Mesenteric fat pad (tissue), 1 donor: ENCODE measurements around the gene TDRD12. TPM values are rescaled to one million over a fixed set of nuclear protein-coding genes. Genes with fewer than 3 reads are reported as not detected.
"Not testable (repeated sequence)": the region's sequence is repeated elsewhere in the genome, so short reads cannot be mapped to it uniquely, and the experiment has no call there.

Experiments used
- DNase-seq: peaks from one replicate; pipeline ENCODE4 v3.0.0-alpha.2; 2020; ENCODE audit warnings: low spot score
- total RNA-seq: library from RNA; stranded (reverse); fragmentation: NEBNext Ultra II Directional; extraction: Animal tissue kit (Norgen Biotek cat#: 25700); gene quantifications from one replicate; pipeline ENCODE4 v1.2.1, GENCODE V29; 2021
- donor health status: DM: yes; HTN: yes; CAD: no.

The TDRD12 gene
- total RNA-seq, 1 donor from 2014 or later = not detected

DNA sequence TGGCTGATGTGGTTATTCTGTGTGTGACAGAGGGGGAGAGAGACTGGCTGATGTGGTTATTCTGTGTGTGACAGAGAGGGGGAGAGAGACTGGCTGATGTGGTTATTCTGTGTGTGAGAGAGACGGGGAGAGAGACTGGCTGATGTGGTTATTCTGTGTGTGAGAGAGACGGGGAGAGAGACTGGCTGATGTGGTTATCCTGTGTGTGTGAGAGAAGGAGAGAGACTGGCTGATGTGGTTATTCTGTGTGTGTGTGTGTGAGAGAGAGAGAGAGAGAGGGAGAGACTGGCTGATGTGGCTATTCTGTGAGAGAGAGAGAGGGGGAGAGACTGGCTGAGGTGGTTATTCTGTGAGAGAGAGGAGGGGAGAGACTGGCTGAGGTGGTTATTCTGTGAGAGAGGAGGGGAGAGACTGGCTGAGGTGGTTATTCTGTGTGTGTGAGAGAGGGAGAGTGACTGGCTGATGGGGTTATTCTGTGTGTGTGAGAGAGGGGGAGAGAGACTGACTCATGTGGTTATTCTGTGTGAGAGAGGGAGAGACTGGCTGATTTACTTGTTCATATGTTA, 27.1 kb downstream of the TDRD12 start:
- not testable (repeated sequence) for DNase-seq

DNA sequence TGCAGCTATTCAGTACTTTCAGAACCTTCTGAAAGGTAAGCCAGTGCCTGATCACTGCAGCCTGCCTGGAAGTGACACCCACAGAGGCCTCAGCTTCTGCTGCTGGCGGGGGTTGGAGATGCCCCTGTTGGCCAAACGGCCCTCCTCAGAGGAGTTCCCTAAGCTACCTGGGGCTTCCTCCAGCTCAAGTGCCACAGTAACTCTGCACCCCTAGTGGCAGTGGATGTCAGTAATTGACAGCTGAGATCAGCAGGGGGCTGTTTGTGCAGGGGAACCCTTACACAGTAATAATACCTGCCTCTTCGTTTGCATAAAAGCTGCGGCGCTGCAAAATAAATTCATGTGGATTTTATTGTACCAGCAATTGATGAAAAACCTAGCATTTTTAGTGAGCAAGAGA, 28.9 kb downstream of the TDRD12 start:
- DNase-seq = no peak

DNA sequence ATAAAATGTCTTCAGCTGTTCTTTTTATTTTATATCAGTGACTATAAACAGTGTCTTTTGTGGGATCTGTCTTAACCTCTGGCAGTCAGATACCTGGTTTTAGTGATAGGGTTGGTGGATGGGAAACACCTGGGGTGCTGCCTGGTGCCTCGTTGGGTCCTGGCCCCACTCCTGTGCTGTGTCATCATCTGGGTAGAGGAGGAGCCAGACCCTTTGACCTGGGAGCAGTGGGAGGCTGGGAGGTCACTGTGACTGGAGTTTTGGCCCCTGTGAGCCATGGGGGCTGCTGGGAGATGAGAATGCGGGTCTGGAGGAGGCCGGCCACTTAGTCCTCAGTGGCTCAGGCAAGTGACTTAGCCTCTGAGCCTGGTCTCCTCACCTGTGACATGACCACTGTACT, 29.4 kb downstream of the TDRD12 start:
- no peak for DNase-seq

DNA sequence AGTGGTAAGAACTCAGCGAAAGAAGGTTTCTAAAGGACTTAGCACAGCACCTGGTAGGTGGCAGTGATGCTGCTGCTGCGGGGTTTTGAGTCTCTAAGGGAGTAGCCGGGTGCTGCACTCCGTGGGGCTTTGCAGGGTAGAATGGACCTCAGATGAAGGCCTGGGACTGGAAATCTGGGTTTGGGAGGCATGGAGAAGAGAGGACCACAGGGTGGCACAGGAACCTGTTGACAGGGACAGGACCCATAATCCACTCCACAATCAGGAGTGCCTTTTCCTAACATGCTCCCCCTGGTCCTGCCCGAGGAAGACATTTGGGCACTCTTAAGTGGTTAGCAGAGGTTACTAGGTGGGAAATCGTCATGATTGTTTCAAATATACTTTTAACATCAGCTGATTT, 29.8 kb downstream of the TDRD12 start:
- DNase-seq = no peak

DNA sequence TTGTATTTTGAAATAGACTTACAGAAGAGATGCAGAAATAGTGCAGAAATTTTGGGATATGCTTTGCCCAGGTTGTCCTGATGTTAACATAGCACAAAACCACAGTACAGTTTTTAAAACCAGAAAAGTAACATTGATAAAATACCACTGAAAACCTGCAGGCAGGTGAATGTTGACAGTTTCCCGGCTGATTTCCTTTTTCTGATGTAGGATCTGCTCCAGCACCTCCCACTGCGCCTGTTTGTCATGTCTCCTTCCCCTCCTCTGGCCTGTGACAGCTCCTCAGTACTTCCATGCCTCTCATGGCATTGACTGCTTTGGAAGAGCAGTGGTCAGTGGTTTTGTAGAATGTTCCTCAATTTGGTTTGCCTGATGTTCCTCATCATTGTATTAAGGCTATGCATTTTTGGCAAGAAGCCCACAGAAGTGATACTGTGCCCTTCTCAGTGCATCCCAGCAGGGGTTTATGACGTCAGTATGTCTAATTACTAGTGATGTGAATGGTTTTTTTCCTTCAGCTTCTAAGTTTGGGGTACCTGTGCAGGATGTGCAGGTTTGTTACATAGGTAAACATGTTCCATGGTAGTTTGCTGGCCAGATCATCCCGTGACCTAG, 31.0 kb downstream of the TDRD12 start:
- DNase-seq = no peak

DNA sequence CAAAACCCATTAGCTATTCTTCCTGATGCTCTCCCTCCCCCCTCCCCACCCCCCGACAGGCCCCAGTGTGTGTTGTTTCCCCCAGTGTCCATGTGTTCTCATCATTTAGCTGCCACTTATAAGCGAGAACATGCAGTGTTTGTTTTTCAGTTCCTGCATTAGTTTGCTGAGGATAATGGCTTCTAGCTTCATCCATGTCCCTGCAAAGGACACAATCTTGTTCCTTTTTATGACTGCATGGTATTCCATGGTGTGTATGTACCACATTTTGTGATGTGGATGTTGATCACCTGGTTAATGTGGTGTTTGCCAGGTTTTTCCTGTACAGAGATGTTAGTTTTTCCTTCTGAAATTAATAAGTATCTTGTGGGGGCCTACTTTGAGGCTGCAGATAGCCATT, 31.5 kb downstream of the TDRD12 start:
- DNase-seq = no peak

DNA sequence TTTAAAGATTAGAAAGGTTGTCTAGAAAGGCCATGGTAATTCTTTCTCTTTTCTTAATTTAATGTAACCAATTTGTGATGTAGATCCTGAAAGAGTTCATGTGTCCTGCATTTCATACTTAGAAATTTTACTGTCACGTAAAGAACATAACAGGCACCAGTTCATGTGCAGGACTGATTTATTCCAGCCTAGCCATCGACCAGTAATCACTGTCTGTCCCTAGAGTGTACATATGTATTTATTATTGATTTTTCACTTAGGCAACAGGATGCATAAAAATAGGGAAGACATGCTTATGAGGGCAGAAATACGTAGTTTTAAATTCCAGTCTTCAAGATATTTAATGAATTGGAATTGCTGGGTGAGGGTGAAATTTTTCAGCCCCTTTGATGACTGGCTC, 37.6 kb downstream of the TDRD12 start:
- DNase-seq = no peak

DNA sequence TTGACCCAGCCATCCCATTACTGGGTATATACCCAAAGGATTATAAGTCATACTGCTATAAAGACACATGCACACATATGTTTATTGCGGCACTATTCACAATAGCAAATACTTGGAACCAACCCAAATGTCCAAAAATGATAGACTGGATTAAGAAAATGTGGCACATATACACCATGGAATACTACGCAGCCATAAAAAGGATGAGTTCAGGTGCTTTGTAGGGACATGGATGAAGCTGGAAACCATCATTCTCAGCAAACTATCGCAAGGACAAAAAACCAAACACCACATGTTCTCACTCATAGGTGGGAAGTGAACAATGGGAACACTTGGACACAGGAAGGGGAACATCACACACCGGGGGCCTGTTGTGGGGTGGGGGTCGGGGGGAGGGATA, 45.8 kb downstream of the TDRD12 start:
- not testable (repeated sequence) for DNase-seq

DNA sequence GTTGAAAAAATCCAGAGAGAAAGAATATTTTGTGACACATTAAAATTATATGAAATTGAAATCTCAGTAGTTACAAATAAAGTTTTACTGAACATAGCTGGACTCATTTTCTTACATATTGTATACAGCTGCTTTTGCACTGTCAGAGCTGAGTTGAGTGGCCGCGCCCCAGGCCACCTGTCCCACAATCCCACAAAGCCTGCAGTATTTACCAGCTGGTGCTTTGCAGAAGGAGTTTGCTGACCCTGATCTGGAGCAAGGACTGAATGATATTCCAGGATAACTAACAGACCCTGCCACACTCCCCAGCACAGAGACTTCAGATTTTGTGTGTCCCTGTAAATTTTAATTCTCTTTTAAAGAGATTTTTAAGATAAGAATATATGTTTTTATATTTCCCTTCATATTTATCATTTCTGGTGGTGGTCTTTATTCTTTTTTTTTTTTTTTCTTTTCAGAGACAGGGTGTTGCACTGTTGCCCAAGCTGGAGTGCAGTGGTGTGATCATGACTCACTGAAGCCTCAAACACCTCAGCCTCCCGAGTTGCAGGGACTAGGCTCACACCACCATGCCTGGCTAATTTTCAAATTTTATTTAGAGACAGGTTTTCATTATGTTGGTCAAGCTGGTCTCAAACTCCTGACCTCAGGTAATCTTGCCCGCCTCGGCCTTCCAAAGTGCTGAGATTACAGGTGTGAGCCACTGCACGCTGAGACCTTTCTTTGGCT, 48.5 kb downstream of the TDRD12 start:
- DNase-seq = no peak

DNA sequence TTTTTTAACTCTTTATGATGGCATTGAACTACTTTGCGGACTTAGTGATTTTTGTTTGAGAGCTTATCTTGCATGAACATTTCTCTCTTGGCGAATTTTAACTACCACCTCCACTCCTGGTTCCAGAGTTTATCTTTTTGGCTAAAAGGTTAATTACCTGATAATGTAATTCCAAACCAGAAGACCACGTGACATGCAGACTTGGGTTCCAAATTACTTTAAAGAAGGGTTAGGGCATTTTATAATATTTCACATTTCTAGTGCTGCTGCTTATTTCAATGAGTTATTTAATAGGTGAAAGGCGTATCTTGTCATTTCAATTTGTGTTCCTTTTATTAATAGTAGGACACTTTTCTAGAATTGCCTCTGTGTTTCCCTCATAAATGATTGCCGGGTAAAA, 52.0 kb downstream of the TDRD12 start:
- DNase-seq = no peak

DNA sequence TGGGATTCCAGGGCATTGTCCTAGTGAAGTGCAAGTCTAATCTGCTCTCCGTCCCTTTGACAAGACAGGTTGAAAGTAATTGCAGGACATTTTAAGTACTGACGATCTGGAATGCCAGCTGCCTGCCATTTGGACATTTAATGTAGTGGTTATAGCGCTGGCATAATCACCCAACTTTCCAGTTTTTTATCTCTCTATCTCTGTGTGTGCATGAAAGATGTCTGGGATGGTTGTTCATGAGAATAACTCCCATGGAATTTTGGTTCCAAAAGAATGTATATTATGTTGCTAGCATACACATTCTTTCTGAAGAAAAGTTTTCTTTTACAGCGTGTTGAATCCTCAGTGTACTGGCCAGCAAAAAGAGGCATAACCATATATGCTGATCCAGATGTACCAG, 53.6 kb downstream of the TDRD12 start:
- DNase-seq = no peak

DNA sequence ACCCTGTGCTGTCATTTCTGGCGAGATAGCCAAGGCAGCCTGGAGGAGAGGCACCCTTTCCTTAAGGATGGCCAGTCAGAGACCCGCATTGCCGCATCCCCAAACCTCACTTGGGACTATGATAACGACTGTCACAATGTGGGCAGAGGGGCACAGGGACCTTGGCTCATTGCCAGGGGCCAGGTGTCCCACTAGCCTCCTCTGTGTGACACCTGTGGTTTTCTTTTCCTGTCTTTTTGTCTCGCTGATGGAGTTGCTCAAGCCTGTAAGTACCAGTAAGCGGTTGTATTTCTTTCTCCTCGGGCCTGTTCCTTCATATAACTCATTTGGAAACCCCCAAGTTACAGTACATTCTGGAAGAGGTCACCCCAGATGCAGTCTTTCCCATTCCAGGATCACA, 59.5 kb downstream of the TDRD12 start:
- DNase-seq = no peak

DNA sequence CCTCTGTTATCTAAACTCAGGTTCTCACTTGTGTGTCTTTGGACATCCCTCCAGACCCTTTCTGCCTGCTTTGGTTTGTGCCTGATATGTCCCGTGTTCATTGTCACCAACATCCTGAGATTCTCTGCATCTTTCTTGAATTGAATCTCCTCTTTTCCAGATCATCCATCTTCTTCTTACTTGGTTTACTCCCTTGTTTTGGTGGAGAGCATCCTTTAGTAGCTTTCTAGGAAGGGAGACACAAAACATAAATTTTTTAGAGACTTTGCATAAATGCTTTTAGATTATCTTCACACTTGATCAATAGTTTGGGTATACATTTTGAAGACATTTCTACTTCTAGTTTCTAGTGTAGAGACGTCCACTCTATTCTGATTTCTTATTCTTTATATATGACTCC, 61.7 kb downstream of the TDRD12 start:
- no peak for DNase-seq

DNA sequence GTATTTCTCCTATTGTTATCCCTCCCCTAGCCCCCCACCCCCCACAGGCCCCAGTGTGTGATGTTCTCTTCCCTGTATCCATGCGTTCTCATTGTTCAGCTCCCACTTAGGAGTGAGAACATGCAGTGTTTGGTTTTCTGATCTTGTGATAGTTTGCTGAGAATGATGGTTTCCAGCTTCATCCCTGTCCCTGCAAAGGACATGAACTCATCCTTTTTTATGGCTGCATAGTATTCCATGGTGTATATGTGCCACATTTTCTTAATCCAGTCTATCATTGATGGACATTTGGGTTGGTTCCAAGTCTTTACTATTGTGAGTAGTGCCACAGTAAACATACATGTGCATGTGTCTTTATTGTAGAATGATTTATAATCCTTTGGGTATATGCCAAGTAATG, 62.5 kb downstream of the TDRD12 start:
- not testable (repeated sequence) for DNase-seq

DNA sequence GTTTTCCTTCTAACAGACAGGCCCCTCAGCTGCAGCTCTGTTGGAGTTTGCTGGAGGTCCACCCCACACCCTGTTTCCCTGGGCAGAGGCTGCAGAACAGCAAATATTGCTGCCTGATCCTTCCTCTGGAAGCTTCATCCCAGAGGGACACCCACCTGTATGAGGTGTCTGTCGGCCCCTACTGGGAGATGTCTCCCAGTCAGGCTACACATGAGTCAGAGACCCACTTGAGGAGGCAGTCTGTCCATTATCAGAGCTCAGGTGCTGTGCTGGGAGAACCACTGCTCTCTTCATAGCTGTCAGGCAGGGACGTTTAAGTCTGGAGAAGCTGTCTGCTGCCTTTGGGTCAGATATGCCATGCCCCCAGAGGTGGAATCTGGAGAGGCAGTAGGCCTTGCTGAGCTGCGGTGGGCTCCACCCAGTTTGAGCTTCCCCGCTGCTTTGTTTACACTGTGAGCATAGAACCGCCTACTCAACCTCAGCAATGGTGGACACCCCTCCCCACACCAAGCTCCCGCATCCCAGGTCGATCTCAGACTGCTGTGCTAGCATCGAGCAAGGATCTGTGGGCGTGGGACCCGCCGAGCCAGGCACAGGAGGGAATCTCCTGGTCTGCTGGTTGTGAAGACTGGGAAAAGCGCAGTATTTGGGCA, 67.7 kb downstream of the TDRD12 start:
- DNase-seq = not testable (repeated sequence)

DNA sequence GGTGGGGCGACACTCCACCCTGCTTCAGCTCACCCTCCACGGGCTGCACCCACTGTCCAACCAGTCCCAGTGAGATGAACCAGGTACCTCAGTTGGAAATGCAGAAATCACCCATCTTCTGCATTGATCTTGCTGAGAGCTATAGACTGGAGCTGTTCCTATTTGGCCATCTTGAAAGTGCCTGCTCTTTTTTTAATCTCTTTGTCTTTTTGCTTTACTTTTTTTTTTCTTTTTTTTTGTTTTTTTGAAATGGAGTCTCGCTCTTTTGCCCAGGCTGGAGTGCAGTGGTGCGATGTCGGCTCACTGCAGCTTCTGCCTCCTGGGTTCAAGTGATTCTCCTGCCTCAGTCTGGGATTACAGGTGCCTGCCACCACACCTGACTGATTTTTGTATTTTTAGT, 68.3 kb downstream of the TDRD12 start:
- not testable (repeated sequence) for DNase-seq

DNA sequence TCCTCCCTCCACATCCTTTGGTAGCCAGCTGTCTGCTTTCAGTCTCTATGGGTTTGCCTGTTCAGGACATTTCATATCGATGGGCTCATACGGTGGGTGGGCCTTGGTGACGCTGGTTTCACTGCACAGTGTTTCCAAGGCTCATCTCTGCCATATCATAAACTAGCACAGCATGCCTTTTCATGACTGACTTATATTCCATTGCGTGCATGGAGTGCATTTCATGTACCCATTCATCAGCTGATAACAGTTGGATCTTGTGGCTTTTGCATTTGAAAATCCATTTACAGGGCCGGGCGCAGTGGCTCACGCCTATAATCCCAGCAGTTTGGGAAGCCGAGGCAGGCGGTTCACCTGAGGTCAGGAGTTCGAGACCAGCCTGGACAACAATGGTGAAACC, 69.9 kb downstream of the TDRD12 start:
- no peak for DNase-seq

DNA sequence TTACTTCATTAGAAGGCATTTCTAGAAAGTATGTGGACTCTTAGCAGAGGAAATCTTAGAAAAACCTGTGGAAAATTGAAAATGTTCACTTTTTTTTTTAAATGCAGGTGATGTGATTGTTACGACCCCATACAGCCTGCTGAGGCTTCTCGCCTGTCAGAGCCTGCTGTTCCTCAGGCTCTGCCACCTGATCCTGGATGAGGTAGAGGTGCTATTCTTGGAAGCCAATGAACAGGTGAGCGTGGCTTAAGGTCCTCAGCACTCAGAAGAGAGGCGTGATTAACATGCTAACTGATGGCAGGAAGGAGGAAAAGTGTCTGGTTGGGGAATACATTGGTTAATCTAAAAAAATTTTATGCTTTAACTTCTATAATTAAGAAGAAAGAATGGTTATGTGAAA, 78.6 kb downstream of the TDRD12 start:
- no peak for DNase-seq

DNA sequence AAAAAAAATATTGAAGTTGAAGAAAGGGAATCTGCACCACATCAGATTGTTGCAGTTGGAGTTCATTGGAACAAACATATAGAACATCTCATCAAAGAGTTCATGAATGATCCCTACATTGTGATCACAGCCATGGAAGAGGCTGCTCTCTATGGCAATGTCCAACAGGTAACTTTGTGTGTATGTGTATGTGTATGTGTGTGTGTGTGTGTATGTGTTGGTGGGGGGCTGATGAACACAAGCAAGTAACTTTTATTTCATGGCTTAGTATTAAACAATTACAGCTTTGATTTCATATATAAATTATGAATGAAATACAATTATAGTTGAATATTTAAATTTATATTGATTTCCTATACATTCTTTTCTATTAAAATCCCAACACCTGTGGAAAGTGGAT, 80.6 kb downstream of the TDRD12 start:
- DNase-seq = no peak

DNA sequence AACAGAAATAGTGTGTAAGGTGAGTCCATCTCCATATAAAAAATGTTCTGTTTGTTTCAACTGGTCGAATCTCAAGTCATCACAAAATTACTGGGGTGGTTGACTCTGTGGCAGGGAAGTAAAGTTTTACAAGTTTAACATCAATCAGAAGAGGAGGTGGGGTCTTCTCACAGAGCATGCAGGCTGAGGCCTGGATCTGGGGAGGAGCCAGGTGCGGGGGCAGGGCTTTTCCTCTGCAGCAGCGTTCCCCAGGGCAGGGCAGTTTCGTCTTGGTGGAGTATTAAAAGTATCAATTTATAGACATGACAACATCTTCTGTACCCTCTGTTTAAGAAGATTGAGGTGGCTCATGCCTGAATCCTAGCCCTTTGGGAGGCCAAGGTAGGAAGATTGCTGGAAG, 81.2 kb downstream of the TDRD12 start:
- no peak for DNase-seq

DNA sequence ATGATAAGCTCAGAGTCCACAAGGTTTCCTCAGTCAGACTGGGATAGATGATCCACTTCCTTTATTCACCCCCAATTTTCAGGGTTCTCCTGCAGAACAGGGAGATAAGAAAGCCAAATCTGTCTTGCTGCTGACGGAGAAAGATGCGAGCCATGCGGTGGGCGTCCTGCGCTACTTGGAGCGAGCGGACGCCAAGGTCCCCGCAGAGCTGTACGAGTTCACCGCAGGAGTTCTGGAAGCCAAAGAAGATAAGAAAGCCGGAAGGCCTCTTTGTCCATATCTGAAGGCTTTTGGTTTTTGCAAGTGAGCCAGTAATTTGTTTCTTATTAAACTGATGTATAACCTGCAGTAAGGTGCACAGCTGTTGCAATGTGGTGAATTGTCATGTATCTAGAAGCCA, 83.3 kb downstream of the TDRD12 start:
- no peak for DNase-seq

DNA sequence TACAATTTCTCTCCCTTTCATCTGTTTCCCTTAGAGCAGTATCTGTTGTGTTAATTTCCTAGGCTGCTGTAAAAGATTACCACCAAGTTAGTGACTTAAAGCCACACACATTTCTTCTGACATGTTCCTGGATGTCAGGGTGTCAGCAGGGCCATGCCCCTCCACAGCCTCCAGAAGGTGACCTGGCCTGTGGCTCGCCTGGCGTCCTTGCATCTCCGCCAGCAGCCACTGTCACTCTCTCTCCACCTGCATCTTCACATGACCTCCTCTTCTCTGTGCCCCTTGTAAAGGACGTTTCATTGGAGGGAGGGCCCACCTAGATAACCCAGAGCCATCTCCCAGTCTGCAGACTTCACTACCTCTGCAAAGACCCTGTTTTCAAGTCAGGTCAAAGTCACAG, 88.7 kb downstream of the TDRD12 start:
- no peak for DNase-seq
